GF-D8 (cell line): ENCODE results near the gene MYG1.
A peak's percentile ranks its signal among the peaks of the same experiment; 100 is the strongest.

Experiments
- DNase-seq: peaks from one replicate; lab custom pipeline; 2025; lab: John Stamatoyannopoulos, UW

Gene MYG1, protein sequence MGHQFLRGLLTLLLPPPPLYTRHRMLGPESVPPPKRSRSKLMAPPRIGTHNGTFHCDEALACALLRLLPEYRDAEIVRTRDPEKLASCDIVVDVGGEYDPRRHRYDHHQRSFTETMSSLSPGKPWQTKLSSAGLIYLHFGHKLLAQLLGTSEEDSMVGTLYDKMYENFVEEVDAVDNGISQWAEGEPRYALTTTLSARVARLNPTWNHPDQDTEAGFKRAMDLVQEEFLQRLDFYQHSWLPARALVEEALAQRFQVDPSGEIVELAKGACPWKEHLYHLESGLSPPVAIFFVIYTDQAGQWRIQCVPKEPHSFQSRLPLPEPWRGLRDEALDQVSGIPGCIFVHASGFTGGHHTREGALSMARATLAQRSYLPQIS

DNA sequence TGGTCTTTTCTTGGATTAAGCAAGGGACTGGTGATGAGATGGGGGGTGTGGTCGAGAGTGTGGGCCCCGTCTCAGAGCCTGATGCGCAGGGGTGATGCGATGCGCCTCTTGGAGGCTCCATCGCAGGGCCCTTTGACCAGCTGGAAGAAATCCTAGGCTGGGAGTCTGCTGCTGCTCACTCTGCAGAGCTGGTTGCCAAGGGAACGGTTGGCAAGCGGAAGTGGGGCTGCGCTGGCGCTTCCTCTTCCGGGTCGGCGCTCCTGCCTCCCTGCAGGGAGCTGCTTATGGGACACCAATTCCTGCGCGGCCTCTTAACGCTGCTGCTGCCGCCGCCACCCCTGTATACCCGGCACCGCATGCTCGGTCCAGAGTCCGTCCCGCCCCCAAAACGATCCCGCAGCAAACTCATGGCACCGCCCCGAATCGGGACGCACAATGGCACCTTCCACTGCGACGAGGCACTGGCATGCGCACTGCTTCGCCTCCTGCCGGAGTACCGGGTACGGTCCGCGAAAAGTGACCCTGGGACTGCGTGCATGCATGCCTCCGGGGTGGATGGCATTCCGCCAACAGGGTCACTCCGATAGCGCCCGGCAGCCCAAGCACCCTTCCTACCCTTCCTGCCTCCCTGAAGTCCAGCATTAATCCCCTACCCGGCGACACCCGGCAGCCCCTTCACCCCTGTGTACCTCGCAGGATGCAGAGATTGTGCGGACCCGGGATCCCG, at the start of gene MYG1:
Gene MYG1, plus strand, starts transcription at position 242 of the 727 bp plus-strand sequence. Its CDS starts 43 bp downstream, at position 285.
- peak; percentile 74 for DNase-seq

DNA sequence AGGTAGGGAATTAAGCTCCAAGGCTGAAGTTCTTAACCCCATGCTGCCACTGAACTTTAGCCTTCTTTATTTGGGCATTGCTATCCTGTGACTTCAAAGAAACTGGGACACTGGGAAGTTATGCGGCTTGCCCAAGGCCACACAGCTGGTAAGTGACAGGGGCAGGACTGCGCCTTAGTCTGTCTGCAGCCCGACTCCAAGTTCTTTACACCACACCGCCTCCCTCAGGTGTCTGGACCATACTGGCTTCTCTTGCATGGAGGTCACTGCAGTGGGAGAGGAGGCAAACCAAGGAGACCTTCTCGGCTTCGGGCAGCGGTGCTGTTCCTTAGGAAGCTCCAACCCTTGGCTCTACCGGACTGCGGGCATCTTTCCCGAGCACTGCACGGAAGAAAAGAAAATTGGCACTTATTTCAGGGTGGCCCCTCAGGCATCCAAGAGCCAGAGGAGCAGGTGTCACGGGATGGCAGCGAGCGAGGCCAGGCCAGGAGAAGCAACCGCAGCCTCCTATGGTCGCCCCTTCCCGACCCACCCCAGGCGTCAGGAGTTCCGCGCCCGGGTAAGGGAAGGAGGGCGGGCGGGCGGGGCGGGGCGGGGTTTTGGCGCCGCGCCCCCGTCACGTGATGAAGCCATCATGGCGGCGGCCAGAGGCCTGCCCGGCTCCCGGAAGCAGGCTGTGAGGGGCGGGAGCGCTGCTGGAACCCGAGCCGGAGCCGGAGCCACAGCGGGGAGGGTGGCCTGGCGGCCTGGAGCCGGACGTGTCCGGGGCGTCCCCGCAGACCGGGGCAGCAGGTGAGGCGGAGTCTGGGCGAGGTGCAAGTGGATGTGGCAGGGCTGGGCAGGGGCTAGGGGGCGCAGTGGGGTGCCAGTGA, 47.8 kb upstream of the MYG1 start:
- peak; percentile 43 for DNase-seq

DNA sequence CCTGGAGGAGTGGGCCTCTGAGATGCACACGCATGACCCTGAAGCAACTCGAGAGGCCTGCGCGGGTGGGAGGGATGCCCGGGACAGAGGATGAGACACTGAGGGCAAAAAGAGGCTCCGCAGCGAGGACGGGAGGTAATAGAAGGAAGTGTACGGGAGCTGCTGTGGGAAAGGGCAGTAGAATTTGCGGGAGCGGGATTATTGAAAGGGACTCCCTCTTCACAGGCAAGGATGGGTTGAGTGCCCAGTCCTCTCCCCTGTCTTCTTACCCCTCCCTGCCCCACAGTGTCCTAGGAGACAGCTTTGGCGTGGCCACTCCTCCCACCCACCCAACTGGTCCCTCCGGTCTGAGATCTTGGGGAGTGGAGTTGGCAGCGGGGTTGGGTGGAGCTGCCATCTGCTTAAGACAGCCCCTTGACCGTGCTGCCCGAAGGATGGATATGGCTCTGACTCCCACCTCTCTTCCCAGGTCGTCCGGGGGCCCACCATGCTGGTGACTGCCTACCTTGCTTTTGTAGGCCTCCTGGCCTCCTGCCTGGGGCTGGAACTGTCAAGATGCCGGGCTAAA, 47.1 kb upstream of the MYG1 start:
- no peak for DNase-seq

DNA sequence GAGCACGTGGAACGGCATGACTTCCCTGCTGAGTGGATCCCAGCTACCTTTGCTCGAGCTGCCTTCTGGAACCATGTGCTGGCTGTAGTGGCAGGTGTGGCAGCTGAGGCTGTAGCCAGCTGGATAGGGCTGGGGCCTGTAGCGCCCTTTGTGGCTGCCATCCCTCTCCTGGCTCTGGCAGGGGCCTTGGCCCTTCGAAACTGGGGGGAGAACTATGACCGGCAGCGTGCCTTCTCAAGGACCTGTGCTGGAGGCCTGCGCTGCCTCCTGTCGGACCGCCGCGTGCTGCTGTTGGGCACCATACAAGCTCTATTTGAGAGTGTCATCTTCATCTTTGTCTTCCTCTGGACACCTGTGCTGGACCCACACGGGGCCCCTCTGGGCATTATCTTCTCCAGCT, 46.2 kb upstream of the MYG1 start:
- DNase-seq: no peak

DNA sequence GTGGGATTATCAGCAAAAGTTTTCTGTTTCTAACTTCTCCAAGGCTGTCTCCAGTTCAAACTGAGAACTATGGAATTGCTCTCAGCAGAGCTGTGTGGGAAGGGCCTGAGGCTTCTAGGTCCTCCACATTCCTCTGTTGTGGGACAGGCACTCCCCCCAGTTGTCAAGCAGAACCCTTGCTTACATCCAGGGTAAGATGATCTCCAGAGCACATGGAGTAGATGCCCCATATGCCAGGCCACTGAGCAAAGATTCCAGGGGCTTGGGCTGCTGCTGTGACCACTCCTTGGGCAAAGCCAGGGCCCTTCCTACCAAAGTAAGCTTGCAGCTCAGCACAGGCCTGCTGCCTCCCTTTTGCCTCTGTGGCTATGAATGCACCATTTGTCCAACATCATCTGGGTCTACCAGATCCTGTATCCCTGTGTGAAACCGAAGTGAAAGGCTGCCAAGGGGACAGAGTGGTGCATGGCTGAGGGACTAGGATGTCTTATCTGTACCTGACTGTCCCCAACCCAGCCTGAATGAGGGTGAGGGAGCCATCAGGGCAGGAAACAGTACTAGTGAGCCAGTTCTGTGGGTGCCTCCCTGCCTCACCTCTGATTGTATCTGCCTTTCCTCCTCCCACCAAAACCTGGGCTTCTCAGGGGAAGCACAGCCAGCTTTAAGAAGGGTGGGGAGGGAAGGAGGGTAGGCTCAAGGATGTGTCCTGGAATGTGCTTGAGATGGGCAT, 44.5 kb upstream of the MYG1 start:
- no peak for DNase-seq

DNA sequence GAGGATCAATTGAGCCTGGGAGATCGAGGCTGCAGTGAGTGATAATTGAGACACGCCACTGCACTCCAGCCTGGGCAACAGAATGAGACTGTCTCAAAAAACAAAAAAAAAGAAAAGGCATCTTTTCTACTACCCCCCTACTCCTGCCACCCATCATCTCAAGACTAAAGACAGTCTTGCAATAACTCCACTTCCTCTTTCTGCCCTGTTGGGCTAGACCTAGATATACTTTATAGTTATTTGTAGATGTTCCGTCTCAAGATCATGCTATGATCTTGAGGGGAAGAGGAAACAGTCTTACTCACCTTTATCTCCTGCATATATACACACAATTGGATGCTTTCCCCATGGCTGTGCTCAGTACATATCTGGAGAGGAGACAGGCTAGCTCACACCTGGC, 43.5 kb upstream of the MYG1 start:
- peak; percentile 60 for DNase-seq

DNA sequence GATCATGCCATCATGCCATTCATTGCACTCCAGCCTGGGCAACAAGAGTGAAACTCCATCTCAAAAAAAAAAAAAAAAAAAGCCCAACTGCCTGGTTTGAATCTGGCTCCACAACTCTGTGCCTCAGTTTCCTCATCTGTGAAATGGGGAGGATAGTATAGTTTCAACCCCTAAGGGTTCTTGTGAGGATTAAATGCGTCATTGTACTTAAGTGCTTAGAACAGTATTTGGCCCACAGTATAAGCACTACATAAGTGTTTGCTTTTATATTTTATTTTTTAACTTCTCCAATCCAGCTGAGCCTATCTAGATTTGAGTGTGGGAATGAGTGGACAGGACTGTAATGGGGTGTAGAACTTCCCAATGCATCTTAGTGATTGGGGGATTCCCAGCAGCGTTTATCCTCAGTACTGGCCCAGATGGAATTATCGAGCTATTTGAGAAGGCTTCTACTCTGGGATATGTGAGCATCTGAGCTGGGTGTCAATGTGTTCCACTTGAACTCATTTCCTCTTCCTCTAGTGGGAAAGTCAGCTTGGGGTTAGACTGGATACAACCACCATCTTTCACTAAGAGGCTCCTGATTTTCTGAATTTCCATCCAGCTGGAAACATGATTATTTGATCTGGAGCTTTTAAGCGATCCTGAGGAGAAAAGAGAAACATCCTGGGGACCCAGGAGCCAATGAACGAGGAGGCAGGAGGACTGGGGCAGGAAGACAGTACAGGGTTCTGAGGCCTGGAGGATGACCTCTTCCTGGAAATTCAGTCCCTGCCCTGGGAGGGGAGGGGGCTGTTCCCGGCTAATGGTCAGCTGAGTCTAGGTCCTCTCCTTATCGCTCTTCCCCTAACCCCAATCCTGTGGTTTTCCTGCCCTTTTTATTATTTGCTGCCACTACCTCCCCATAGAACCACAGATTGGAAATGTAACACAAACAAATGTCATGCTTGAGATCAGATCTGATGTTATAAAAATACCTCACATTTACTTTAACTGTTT, 40.7 kb upstream of the MYG1 start:
- no peak for DNase-seq

DNA sequence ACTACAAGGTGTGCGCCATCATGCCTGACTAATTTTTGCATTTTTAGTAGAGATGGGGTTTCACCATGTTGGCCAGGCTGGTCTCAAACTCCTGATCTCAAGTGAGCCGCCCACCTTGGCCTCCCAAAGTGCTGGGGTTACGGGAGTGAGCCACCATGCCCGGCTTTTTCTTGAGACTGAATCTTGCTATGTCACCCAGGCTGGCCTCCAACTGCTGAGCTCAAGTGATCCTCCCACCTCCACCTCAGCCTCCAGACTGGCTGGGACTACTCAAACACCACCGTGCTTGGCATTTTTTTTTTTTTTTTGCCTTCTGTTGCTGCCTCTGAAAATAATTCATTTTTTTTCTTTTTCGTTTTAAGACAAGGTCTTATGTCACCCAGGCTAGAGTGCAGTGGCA, 39.6 kb upstream of the MYG1 start:
- no peak for DNase-seq

DNA sequence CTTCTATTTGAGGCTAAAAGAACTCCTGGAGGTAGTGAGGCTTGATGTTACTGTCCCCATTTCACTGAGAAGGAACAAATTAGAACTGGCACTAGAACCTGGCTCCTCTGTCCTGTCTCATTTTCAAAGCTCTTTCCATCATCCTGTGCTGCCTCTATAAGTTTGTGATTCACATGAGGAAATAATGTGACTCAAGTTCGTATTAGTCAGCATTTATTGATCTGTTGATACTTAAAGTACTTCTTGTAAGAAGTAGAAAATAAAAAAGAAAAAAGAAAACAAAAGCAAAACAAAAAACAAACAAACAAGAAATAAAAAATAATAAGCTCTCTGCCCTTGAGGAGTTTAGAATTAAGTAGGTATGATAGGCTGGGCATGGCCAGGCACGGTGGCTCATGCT, 33.7 kb upstream of the MYG1 start:
- no peak for DNase-seq

DNA sequence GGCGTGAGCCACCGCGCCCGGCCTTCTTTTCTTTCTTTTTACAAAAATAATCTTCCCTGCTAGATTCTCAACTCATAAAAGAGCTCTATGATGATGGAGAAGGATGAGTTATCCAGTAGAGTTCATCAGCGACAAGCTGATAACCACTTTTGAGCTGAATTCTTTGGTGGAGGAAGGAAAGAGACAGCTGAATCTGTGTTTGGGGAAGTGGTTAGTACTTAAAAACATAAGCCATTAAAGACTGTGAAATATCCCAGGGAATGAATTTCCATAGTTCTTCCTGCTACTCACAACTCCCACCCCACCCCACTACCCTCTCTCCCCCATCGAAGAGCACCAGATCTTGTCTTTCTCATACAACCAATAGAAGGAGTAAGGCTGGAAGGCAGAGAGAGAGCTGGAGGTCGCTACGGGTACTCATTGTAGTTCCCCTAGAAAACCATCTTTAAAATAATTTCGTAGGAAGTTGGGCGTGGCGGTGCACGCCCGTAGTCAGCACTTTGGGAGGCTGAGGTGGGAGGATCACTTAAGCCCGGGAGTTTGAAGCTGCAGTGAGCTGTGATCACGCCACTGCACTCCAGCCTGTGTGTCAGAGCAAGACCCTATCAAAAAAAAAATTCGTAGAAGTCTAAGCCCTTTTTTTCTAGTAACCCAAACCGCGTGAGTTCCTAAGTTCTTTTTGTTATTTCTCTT, 32.0 kb upstream of the MYG1 start:
- DNase-seq: no peak

DNA sequence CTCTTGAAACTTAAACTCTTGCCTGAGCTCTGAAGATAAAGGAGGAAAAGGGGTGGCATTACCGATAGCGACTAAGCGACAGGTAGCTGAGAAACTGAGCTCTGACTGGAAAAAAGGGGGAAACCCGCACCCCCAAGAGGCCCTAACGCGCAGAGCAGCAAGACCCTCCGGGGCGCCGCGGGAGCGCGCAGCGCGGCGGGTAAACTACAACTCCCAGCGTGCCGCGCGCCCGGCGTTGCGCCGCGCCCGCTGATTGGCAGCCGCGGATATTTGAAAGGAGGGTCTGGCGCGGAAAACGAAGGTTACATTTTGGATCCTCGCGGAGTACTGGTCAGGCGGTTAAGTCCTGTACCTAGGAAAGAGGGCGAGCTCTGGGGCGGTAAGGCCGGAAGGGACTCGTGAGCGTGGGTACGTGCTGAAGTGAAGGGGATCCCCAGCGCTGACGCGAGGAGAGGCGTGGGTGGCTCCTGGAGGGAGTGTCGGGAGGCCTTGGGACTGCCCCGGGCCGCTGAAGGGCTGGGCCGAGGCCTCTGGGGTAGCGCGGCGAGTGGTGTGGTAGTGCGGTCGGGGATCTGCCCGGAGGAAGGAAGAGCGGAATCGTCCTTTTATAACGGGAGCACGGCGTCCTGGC, 31.4 kb upstream of the MYG1 start, which contains the start of gene ESPL1:
Gene ESPL1, plus strand, starts transcription at position 301 of the 631 bp plus-strand sequence. CDS start 468 bp downstream, outside the sequence.
- DNase-seq: peak; percentile 39

DNA sequence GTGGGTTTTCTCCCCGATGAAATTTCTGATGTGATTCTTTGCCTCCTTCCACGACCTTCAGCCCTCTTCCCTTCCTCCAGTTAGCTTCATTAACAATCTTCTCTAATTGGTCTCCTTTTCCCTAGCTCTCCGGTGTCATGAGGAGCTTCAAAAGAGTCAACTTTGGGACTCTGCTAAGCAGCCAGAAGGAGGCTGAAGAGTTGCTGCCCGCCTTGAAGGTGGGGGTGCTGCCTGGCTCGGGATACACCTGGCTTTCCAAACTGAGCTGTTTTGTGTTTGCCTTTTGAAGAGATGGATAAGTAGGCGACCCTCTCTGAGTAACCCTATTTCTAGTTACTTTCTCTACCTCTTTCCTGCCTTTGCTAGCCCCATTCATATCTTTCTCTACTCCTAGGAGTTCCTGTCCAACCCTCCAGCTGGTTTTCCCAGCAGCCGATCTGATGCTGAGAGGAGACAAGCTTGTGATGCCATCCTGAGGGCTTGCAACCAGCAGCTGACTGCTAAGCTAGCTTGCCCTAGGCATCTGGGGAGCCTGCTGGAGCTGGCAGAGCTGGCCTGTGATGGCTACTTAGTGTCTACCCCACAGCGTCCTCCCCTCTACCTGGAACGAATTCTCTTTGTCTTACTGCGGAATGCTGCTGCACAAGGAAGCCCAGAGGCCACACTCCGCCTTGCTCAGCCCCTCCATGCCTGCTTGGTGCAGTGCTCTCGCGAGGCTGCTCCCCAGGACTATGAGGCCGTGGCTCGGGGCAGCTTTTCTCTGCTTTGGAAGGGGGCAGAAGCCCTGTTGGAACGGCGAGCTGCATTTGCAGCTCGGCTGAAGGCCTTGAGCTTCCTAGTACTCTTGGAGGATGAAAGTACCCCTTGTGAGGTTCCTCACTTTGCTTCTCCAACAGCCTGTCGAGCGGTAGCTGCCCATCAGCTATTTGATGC, 30.6 kb upstream of the MYG1 start:
- no peak for DNase-seq

DNA sequence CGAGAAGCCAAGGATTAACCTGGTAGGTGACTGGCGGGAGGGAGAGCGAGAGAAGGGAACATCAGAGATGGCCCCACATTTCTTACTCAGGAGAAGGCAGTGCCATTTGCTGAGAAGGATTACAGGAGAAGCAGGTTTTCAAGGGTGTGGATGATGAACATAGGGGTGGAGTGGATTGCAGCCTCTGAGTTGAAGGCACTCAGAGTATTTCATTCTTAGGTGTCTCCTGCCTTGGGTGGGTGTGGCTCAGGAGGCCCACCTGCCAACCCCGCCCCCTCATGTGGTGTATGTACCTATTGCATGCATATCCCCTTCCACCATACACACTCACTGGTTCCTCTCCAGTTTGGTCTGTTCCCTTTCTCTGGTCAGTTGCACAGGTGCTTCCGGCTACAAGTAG, 25.1 kb upstream of the MYG1 start:
- DNase-seq: no peak

DNA sequence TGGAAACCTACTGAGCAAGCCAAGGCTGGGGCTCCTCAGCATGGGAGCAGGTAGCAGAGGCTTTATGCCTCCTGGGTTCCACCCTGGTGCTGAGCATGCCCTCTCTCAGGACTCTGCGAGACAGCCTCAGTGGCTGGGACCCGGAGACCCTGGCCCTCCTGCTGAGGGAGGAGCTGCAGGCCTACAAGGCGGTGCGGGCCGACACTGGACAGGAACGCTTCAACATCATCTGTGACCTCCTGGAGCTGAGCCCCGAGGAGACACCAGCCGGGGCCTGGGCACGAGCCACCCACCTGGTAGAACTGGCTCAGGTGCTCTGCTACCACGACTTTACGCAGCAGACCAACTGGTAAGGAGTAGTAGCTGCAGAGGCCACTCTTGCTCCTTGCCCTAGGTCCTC, 23.0 kb upstream of the MYG1 start:
- no peak for DNase-seq

DNA sequence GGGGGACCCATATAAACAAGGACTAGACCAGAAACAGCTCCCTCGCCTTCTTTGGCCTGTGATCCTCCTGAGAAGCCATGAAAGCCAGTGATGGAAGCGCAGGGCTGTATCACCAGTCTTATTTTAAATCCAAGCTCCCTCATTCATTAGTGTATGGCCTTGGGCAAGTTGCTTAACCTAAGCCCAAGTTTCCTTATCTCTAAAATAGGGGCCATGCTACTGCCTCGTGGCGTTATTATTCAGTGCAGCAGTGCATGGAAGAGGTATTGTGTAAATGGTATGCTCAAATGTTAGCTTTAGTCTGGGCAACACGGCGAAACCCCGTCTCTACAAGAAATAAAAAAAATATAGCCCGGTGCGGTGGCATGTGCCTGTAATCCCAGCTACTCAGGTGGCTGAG, 21.5 kb upstream of the MYG1 start:
- DNase-seq: no peak

DNA sequence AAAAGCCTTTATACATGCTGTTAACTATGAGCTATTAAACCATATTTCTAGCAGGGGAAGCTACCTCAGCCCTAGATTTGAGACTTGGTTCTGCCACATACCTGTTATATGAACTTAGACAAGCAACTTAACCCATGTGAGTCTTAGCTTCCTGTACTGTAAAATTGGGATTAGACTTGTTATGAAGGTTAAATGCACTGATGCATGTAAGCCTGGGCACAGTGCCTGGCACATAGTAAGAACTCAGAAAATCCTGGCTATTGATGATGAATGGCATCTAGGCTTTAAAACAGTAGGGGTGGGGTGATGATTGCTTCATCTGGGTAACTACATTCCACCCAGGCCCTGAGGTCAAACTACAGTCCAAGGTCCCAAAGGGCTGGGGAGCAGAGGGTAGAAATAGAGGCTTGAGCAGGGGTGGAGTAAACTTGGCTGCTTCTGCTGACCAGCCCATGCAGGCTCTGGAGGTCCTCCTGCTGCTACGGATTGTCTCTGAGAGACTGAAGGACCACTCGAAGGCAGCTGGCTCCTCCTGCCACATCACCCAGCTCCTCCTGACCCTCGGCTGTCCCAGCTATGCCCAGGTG, 20.1 kb upstream of the MYG1 start:
- DNase-seq: no peak

DNA sequence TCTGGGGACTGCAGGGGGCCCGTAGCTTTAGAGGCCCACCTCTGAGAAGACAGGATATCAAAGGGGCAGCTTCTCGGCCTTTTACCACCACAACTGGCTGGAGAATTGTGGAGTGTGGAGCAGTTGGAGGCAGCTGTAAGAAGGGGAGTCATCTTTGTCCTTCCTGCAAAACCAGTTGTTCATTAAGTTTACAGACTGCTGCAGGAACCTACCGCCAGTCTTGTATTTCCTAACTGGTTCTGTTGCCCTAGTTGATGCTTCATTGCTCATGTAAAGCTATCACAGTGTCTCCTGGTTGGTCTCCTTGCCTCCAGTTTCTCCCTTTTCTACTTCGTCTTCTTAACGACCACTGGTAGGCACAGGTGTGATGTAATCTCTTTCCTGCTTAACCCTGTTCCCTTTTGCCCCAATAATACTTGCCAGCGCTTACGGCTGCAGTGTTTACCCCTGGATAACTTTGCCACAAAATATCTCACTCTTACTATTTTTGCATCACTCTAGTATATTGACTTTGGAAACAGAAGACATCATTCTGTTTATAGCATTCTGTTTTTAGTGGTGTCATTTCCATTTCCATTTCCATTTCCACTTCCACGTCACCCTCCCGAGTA, 19.5 kb upstream of the MYG1 start:
- DNase-seq: no peak
